Renal cortical epithelial cell (primary cell): ENCODE results near the gene CUEDC2. TPM values are rescaled to one million over a fixed set of nuclear protein-coding genes. Genes with fewer than 3 reads are reported as not detected.

Source experiments
- DNase-seq: peaks from one replicate; pipeline ENCODE4 v3.0.0-alpha.2; 2011; ENCODE audit warnings: low read depth
- total RNA-seq: library from RNA; depleted of rRNA; stranded (reverse); fragments of >200 nt; gene quantifications from 2 replicates; pipeline ENCODE4 v1.2.3, GENCODE V29; 2014

The CUEDC2 gene
- 49.5 and 50.0 TPM in 2 replicates for total RNA-seq

GRCh38 chr10:102432162-102432950 lies at the start of gene CUEDC2:
TSS of gene CUEDC2 (minus strand) at chr10:102432574. CDS start at chr10:102425188, 7,386 bp downstream.
- peak; percentile 87 for DNase-seq

- no peak for DNase-seq
Observed at GRCh38 chr10:102480396-102480795, 48.0 kb upstream of the CUEDC2 start.

GRCh38 chr10:102479651-102480050 lies 47.3 kb upstream of the CUEDC2 start:
- no peak for DNase-seq

GRCh38 chr10:102476466-102477141 lies 44.2 kb upstream of the CUEDC2 start:
- DNase-seq: no peak

- no peak for DNase-seq
Observed at GRCh38 chr10:102475451-102476040, 43.2 kb upstream of the CUEDC2 start.

- no peak for DNase-seq
Observed at GRCh38 chr10:102473445-102474331, 41.3 kb upstream of the CUEDC2 start.

GRCh38 chr10:102470579-102471546 lies 38.5 kb upstream of the CUEDC2 start:
- DNase-seq: no peak

GRCh38 chr10:102468683-102469082 lies 36.3 kb upstream of the CUEDC2 start:
- no peak for DNase-seq

GRCh38 chr10:102467971-102468438 lies 35.6 kb upstream of the CUEDC2 start:
- no peak for DNase-seq

GRCh38 chr10:102467318-102467717 lies 34.9 kb upstream of the CUEDC2 start:
- no peak for DNase-seq

- DNase-seq: no peak
Observed at GRCh38 chr10:102465466-102465865, 33.1 kb upstream of the CUEDC2 start.

- no peak for DNase-seq
Observed at GRCh38 chr10:102463983-102464382, 31.6 kb upstream of the CUEDC2 start.

GRCh38 chr10:102462512-102463054 lies 30.2 kb upstream of the CUEDC2 start:
- DNase-seq: no peak

- peak; percentile 73 for DNase-seq
Observed at GRCh38 chr10:102461187-102462054, 29.0 kb upstream of the CUEDC2 start.

- DNase-seq: no peak
Observed at GRCh38 chr10:102460836-102461186, 28.4 kb upstream of the CUEDC2 start.

GRCh38 chr10:102458656-102459055 lies 26.3 kb upstream of the CUEDC2 start:
- no peak for DNase-seq

- no peak for DNase-seq
Observed at GRCh38 chr10:102457591-102458150, 25.3 kb upstream of the CUEDC2 start.

GRCh38 chr10:102455893-102456471 lies 23.6 kb upstream of the CUEDC2 start:
- DNase-seq: peak; percentile 91
